ENCODE results near the gene CIDEB.

The CIDEB gene

DNA sequence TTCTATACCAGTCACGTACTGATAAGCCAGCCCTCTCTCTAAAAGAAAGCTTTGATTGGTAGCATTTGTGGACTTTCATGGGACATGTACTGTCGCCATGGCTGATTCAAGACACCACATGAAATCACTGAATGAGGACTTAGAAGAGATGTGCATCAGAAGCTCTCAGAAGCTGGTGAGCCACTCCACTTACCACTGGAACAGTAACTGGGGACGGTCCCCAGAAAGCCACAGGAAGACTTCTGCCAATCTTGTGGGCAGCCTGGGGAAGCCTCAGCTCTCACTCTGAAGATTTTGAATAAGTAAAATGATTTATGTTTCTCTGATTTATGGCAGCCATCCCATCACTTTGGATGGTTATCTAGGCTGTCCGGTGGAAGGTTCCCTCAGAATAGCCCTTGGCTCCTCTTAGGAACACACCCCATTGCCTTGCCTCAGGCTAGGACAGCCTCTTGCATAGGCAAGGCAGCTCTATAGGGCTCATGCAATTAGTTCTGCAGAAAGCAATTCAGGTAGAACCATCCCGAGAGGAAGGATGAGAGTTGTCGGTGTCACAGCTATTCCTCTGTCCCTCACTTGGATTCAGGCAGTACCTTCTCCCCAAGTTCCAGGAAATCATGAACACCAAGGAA lies 18.0 kb downstream of the CIDEB start:
- no peak for DNase-seq

- DNase-seq = no peak
Measured at GRCh38 chr14:24286996-24287395, 20.8 kb downstream of the CIDEB start.

- no peak for DNase-seq
Measured at GRCh38 chr14:24285351-24285750, 22.4 kb downstream of the CIDEB start.

GRCh38 chr14:24284501-24285035 lies 23.2 kb downstream of the CIDEB start:
- no peak for DNase-seq

- no peak for DNase-seq
Measured at GRCh38 chr14:24283796-24284460, 23.8 kb downstream of the CIDEB start.

DNA sequence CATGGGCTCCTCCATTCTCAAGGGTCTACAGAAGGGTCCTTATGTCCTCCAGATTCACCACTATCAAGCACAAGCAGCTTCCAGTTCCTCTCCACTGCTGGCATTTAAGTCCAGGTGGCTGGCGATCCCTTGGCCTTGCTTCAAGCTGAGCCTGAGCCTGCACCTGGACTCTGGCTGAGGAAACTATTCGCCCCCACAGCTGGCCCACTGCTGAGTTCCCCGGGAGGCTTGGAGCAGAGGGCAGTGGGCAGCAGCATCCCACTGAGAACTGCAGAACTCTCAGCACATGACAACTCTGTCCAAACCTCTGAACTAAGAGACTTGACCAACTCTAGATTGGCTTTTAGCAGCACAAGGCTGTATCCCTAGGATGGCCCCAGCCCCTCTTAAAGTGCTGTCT lies 25.0 kb downstream of the CIDEB start:
- no peak for DNase-seq

GRCh38 chr14:24281636-24282035 lies 26.1 kb downstream of the CIDEB start:
- DNase-seq = no peak

DNA sequence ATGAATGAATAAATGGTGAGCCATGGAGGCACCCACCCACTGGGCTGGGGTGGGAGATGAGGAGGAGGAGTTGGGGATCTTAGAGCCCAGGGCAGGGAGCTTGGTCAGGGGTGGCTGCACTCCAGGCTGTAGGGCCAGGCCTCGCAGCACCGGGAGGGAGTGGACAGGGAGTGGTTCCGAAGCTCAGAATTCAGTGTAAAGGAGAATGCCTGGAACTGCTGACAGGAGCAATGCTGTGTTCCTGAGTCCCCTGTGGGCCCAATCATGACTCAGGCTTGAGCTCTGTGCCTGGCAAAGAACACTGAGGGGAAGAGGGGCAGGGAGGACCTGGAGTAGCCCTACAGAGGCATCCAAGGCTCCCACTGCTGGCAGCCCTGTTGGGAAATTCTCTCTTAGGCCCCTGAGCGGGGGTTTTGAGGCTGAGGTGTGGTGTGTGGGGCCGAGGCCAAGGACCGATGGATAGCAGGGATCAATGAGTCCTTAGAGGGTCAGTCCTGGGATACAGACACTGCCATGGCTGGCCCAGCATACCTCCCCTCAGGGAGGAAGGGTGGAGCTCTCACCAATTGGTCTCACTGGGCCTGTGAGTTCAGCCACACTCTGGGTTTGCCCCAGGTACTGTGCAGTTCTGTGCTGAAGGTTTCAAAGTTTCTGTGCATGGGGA lies 26.8 kb downstream of the CIDEB start:
- DNase-seq = no peak

- DNase-seq = peak; percentile 4
Measured at GRCh38 chr14:24279301-24280186, 28.2 kb downstream of the CIDEB start.

DNA sequence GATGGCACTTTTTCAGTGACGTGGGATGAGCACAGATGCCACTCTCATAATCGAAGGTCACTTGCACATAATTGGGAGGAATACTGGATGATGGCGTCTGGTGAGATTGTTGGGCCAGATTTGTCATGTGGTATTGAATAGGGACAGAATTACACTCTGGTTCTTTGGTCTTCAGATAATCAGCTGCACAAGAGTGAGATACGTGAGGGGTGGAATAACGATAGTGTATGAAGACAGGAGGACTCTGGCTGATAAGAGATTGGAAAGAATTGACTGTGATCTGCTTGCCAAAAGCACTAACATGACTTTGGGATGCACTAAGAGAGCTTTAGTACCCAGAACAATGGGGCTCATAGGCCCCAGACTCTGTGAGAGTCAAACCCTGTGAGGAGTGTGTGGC lies 29.4 kb downstream of the CIDEB start:
- DNase-seq = no peak

GRCh38 chr14:24277606-24278321 lies 30.0 kb downstream of the CIDEB start:
- DNase-seq = no peak

- DNase-seq = no peak
Measured at GRCh38 chr14:24277071-24277470, 30.7 kb downstream of the CIDEB start.

DNA sequence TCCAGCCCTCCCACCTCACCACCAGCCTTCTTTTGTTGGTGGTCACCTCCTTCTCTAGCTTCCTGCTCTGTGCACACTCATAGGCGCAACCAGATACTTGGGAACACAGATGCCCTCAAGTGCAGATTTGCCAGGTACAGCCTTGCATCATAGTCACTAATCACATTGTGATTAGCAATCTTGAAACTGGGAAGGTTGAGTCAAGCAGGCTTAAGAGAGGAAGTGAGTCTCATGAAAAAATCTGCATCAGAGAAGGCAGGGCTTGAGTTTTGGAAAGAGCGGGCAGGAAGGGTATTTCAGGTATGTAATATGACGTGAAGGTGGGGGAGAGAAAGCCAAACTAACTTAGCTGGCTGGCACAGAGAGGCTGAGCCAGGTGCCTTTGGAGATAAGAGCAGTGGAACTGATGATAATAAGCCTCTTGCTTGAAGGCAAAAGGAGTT lies 33.7 kb downstream of the CIDEB start:
- DNase-seq = no peak

- DNase-seq = no peak
Measured at GRCh38 chr14:24273422-24273998, 34.3 kb downstream of the CIDEB start.

DNA sequence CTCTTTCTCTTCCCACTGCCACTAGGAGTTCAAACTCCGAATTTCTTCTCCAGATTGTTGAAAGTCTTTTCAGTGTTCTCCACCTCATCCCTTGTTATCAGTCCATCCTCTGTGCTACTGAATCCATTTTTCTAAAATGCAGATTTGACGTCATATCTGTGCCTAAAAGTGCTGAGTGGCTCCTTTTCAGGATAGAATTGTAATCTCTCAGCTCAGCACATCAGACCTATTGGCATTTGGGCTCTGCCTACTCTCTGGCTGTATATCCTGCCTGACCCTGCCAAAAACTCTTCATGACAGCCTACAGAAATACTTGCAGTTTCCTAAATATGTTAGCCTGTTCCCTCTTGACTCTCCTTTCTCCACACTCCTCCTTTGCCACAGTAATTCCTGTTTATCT lies 35.3 kb downstream of the CIDEB start:
- DNase-seq = no peak

DNA sequence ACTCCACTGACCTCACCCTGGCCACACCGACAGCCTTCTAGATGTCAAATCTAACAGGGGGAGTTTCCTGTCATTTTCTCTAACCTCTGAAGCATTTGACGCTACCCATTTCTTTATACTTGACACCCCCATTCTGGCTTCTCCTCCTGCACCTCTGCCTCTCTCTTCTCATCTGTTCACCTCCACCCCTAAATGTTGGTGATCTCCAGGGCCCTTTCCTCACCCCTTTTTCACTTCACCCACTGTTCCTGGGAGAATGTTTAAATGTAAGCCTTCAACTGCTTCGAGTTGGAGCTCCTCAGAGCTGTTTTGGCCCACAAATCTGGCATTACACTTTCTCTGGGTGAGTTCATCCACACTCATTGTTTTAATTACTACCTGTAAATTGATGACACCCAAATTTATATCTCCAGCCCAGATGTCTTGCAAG lies 35.9 kb downstream of the CIDEB start:
- DNase-seq = no peak

GRCh38 chr14:24271134-24271833 lies 36.5 kb downstream of the CIDEB start, which contains the start of gene RABGGTA:
Gene RABGGTA, minus strand, starts transcription at chr14:24271597. Its CDS starts 482 bp downstream, at chr14:24271115.
- DNase-seq = peak; percentile 90

DNA sequence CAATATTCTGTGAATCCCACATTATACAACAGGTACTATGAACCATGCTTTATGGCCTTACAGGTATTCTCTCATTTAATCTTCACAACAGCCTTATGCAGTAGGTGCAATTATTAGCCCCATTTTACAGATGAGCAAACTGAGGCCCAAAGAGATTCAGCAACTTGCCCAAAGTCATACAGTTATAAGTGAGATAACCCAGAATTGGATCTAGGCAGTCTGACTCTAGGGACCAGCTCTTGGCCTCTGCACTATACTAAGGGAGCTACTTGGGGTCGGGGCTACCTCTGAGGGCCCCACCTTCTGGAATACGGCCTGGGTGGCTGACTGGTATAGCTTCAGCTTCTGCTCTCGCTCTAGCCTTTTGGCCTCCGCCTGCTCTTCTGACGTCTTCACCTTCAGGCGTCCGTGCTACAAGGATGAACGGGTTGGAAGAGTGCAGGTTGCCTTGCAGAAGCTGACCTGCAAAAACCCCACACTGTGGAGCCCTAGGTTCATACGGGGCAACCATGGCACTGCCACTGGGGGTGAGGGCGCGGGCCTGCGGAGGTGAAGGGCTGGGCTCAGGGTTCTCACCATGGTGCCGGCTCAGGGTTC lies 37.1 kb downstream of the CIDEB start:
- no peak for DNase-seq

DNA sequence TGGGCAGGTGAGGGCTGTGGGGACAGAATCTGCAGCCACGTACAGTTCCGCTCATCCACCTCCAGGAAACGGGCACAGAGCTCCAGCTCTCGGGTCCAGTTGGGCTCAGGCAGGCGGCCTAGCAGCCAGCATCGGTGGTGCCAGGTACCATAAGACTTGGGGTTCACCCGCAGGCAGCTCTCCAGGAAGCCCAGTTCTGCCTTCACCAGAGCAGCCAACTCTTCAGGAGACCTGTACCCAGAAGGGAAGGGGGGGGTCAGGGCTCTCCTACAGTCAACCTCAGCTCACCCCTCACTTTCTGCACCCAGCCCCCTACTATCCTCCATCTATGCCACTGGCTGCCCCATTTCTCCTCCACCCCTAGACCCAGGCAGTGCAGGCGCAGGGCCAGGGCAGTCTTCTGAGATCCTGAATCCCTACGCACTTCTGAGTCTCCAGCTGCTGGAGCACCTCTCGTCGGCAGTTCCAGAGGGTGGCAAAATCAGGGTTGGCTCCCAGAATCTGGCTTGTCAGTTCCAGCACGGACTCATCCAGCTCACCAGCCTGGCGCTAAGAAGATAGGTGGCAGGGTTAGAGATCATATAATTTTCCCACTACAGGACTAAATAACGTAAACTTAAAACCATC lies 37.8 kb downstream of the CIDEB start:
- DNase-seq = no peak

- DNase-seq = no peak
Measured at GRCh38 chr14:24269368-24269767, 38.4 kb downstream of the CIDEB start.
